Liver (tissue), 9 donors: ENCODE data around the gene NDUFAF5. TPM values are rescaled to one million over a fixed set of nuclear protein-coding genes. Genes with fewer than 3 reads are reported as not detected.

Experiments used
- DNase-seq: peaks from one replicate; pipeline ENCODE4 v3.0.0-alpha.2; 2017; ENCODE audit warnings: low spot score
- H3K27ac ChIP-seq, 2 donors: one replicate each; pipeline ENCODE4 v1.7.0; 2013; ENCODE audit warnings: inconsistent platforms in 2 of 2, low read length in 2 of 2, control low read depth in 1 of 2, low read depth in 1 of 2, mild to moderate bottlenecking in 1 of 2
- H3K27me3 ChIP-seq, 4 donors: one replicate each; pipeline versions ENCODE4 v1.6.1 to v1.7.0; 2013; ENCODE audit warnings: low read length in 3 of 4, inconsistent platforms in 1 of 4, mild to moderate bottlenecking in 1 of 4, moderate library complexity in 1 of 4; ENCODE audit not compliant: control insufficient read depth in 4 of 4, insufficient read depth in 4 of 4
- H3K36me3 ChIP-seq, 4 donors: one replicate each; pipeline versions ENCODE4 v1.6.1 to v1.7.0; 2013; ENCODE audit warnings: low read length in 3 of 4, mild to moderate bottlenecking in 3 of 4, low read depth in 1 of 4, moderate library complexity in 1 of 4; ENCODE audit not compliant: control insufficient read depth in 4 of 4, insufficient read depth in 3 of 4
- H3K4me1 ChIP-seq, 4 donors: one replicate each; pipeline versions ENCODE4 v1.6.1 to v1.7.0; 2013; ENCODE audit warnings: low read length in 3 of 4, mild to moderate bottlenecking in 3 of 4, moderate library complexity in 1 of 4; ENCODE audit not compliant: control insufficient read depth in 4 of 4, insufficient read depth in 4 of 4
- H3K4me3 ChIP-seq, 3 donors: one replicate each; pipeline versions ENCODE4 v1.6.1 to v1.7.0; 2013; ENCODE audit warnings: low read length in 3 of 3, control low read depth in 1 of 3, low read depth in 1 of 3, mild to moderate bottlenecking in 1 of 3
- H3K9ac ChIP-seq, 2 donors: one replicate each; pipeline ENCODE4 v1.7.0; 2013; ENCODE audit warnings: low read length in 2 of 2, mild to moderate bottlenecking in 2 of 2, moderate library complexity in 2 of 2, control low read depth in 1 of 2, low read depth in 1 of 2
- H3K9me3 ChIP-seq, 4 donors: one replicate each; pipeline versions ENCODE4 v1.6.1 to v1.7.0; 2013; ENCODE audit warnings: low read length in 3 of 4; ENCODE audit not compliant: control insufficient read depth in 4 of 4
- EGR1 ChIP-seq, 2 donors: IDR thresholded peaks; 2 replicates each; pipeline ENCODE4 v1.6.1; 2016 to 2018; ENCODE audit warnings: antibody characterized with exemption in 2 of 2, low read depth in 2 of 2
- FOXA1 ChIP-seq: IDR thresholded peaks from 2 replicates; pipeline ENCODE4 v1.6.1; 2016; ENCODE audit warnings: antibody characterized with exemption
- GABPA ChIP-seq, 2 donors: IDR thresholded peaks in 1 of 2; conservative IDR thresholded peaks in 1 of 2; 2 replicates each; pipeline ENCODE4 v1.6.1; 2016; ENCODE audit warnings: antibody characterized with exemption in 2 of 2, mild to moderate bottlenecking in 1 of 2, moderate library complexity in 1 of 2
- HNF4A ChIP-seq, 2 donors: conservative IDR thresholded peaks; 2 replicates each; pipeline ENCODE4 v1.6.1; 2016; ENCODE audit warnings: antibody characterized with exemption in 2 of 2, mild to moderate bottlenecking in 2 of 2
- HNF4G ChIP-seq: IDR thresholded peaks from 2 replicates; pipeline ENCODE4 v1.6.1; 2016; ENCODE audit warnings: antibody characterized with exemption
- JUND ChIP-seq, 2 donors: IDR thresholded peaks; 2 replicates each; pipeline ENCODE4 v1.6.1; 2016; ENCODE audit warnings: antibody characterized with exemption in 2 of 2
- NR2F2 ChIP-seq: IDR thresholded peaks from 2 replicates; pipeline ENCODE4 v1.6.1; 2016; ENCODE audit warnings: antibody characterized with exemption
- RAD21 ChIP-seq, 2 donors: IDR thresholded peaks; 2 replicates each; pipeline ENCODE4 v1.6.1; 2016; ENCODE audit warnings: antibody characterized with exemption in 2 of 2, mild to moderate bottlenecking in 2 of 2
- RXRA ChIP-seq, 2 donors: IDR thresholded peaks; 2 replicates each; pipeline ENCODE4 v1.6.1; 2017 to 2018; ENCODE audit warnings: antibody characterized with exemption in 2 of 2, mild to moderate bottlenecking in 1 of 2
- SP1 ChIP-seq: IDR thresholded peaks from 2 replicates; pipeline ENCODE4 v1.6.1; 2018; ENCODE audit warnings: antibody characterized with exemption, mild to moderate bottlenecking
- TAF1 ChIP-seq: conservative IDR thresholded peaks from 2 replicates; pipeline ENCODE4 v1.6.1; 2016; ENCODE audit warnings: antibody characterized with exemption, mild to moderate bottlenecking
- YY1 ChIP-seq: IDR thresholded peaks from 2 replicates; pipeline ENCODE4 v1.6.1; 2016; ENCODE audit warnings: antibody characterized with exemption, mild to moderate bottlenecking
- WGBS: extraction: QIAGEN DNeasy Blood & Tissue Kit; methylation state at CpG from one replicate; pipeline ENCODE4 v1.1.7; 2013; 5-methylcytosine and 5-hydroxymethylcytosine counted together
- polyA plus RNA-seq, 2 donors: library from polyadenylated mRNA; stranded (reverse) in 1 of 2; unstranded in 1 of 2; fragments of 200-250 nt in 1 of 2; fragments of >200 nt in 1 of 2; fragmentation: Nextera tagmentation in 1 of 2; extraction: Ambion mirVana in 1 of 2; gene quantifications; one replicate each; pipeline versions ENCODE4 v1.2.1 to v1.2.3, GENCODE V29; 2013 to 2015
- total RNA-seq, 2 donors: library from RNA; depleted of rRNA; stranded (reverse); fragments of >200 nt; gene quantifications; one replicate each; pipeline ENCODE4 v1.2.3, GENCODE V29; 2014
- TF ChIP-seq, protein P1 (sequence below): fragments of 150-350 bp; IDR thresholded peaks from 2 replicates; pipeline ENCODE4 v1.5.1; 2017; ENCODE audit warnings: improper control_type of control experiment, low read depth, low read length; ENCODE audit not compliant: missing input control
- TF ChIP-seq, protein P2 (sequence below): IDR thresholded peaks from 2 replicates; pipeline ENCODE4 v1.6.1; 2016; ENCODE audit warnings: antibody characterized with exemption
- TF ChIP-seq, protein P3 (sequence below): IDR thresholded peaks from 2 replicates; pipeline ENCODE4 v1.6.1; 2016; ENCODE audit warnings: antibody characterized with exemption
- TF ChIP-seq, protein P4 (sequence below): IDR thresholded peaks from 2 replicates; pipeline ENCODE4 v1.6.1; 2016; ENCODE audit warnings: antibody characterized with exemption, mild to moderate bottlenecking
- donor health status: healthy.
- donor health status: healthy.
- donor health status: healthy.
- donor health status: healthy.
- donor health status: healthy.

NDUFAF5 gene
- total and polyA plus RNA-seq, 4 donors: 6.6 to 15.9 (median 12.3) TPM

DNA sequence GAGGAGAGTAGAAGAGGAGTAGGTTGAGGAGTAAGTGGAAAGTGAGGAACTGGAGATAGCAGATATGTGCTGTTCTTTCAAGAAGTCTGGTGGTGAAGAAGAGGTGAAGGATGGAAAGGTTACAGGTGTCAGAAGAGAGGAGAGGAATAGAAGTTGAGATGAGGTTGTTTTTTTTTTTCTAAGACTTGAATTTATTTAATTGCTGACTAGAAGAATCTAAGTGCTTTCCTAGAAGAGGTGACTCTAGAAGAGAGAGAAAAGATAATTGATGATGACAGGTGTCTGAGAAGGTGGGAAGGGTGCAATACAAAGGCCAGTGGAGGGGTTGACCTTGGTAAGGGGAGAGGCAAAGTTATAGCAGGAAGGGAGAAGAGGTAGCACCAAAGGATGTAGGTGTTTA, 25.6 kb downstream of the NDUFAF5 start (continued):
- TF ChIP-seq FOXA1 (no peak), TAF1 (no peak), SP1 (no peak), HNF4A (conservative IDR thresholded peaks at IDR 0.05) (no peak), HNF4G (no peak)

DNA sequence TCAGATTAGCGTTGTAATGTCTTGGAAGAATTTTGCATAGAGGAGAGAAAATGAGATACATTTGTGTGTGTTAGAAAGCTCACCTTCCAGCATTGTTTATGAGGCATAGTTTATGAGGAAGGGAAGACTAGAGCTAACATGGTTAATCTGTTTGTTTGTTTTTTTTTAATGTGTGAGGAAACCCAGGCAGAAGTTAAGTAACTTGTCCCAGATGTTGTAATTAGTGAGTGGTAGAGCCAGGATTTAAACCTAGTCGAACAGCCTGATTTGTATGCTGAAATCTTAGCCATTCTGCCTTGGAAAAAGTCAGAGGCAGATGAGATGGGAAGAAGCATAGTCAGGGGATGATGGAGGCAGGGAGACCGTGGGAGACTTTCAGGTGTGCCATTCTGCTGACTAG, 29.1 kb downstream of the NDUFAF5 start:
- TF ChIP-seq, protein P1, sequence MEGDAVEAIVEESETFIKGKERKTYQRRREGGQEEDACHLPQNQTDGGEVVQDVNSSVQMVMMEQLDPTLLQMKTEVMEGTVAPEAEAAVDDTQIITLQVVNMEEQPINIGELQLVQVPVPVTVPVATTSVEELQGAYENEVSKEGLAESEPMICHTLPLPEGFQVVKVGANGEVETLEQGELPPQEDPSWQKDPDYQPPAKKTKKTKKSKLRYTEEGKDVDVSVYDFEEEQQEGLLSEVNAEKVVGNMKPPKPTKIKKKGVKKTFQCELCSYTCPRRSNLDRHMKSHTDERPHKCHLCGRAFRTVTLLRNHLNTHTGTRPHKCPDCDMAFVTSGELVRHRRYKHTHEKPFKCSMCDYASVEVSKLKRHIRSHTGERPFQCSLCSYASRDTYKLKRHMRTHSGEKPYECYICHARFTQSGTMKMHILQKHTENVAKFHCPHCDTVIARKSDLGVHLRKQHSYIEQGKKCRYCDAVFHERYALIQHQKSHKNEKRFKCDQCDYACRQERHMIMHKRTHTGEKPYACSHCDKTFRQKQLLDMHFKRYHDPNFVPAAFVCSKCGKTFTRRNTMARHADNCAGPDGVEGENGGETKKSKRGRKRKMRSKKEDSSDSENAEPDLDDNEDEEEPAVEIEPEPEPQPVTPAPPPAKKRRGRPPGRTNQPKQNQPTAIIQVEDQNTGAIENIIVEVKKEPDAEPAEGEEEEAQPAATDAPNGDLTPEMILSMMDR: no peak
- TF ChIP-seq FOXA1 (no peak), EGR1 (IDR thresholded peaks at IDR 0.05; ENCODE audit: low read depth in 2 of 2) (no peak), JUND (IDR thresholded peaks at IDR 0.05) (no peak), RAD21 (IDR thresholded peaks at IDR 0.05) (peak in 1 of 2 donors; percentile 4), NR2F2 (no peak), YY1 (no peak), GABPA (IDR thresholded peaks at IDR 0.05 in 1 of 2, conservative IDR thresholded peaks at IDR 0.05 in 1 of 2) (no peak), RXRA (IDR thresholded peaks at IDR 0.05) (peak in 1 of 2 donors; percentile 17), HNF4A (conservative IDR thresholded peaks at IDR 0.05) (no peak)
- TF ChIP-seq, protein P2, sequence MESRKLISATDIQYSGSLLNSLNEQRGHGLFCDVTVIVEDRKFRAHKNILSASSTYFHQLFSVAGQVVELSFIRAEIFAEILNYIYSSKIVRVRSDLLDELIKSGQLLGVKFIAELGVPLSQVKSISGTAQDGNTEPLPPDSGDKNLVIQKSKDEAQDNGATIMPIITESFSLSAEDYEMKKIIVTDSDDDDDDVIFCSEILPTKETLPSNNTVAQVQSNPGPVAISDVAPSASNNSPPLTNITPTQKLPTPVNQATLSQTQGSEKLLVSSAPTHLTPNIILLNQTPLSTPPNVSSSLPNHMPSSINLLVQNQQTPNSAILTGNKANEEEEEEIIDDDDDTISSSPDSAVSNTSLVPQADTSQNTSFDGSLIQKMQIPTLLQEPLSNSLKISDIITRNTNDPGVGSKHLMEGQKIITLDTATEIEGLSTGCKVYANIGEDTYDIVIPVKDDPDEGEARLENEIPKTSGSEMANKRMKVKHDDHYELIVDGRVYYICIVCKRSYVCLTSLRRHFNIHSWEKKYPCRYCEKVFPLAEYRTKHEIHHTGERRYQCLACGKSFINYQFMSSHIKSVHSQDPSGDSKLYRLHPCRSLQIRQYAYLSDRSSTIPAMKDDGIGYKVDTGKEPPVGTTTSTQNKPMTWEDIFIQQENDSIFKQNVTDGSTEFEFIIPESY: no peak
- TF ChIP-seq, protein P3, sequence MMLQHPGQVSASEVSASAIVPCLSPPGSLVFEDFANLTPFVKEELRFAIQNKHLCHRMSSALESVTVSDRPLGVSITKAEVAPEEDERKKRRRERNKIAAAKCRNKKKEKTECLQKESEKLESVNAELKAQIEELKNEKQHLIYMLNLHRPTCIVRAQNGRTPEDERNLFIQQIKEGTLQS: no peak
- TF ChIP-seq, protein P4, sequence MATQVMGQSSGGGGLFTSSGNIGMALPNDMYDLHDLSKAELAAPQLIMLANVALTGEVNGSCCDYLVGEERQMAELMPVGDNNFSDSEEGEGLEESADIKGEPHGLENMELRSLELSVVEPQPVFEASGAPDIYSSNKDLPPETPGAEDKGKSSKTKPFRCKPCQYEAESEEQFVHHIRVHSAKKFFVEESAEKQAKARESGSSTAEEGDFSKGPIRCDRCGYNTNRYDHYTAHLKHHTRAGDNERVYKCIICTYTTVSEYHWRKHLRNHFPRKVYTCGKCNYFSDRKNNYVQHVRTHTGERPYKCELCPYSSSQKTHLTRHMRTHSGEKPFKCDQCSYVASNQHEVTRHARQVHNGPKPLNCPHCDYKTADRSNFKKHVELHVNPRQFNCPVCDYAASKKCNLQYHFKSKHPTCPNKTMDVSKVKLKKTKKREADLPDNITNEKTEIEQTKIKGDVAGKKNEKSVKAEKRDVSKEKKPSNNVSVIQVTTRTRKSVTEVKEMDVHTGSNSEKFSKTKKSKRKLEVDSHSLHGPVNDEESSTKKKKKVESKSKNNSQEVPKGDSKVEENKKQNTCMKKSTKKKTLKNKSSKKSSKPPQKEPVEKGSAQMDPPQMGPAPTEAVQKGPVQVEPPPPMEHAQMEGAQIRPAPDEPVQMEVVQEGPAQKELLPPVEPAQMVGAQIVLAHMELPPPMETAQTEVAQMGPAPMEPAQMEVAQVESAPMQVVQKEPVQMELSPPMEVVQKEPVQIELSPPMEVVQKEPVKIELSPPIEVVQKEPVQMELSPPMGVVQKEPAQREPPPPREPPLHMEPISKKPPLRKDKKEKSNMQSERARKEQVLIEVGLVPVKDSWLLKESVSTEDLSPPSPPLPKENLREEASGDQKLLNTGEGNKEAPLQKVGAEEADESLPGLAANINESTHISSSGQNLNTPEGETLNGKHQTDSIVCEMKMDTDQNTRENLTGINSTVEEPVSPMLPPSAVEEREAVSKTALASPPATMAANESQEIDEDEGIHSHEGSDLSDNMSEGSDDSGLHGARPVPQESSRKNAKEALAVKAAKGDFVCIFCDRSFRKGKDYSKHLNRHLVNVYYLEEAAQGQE: no peak
- H3K36me3 ChIP-seq: peaks cover 9 to 60% (median 49%) of the 10 kb centered on the region in 4 donors
- H3K27me3 ChIP-seq: no peaks in the 10 kb centered on the region
- 70% methylated on average over 3 of the region's 3 CpGs for WGBS
- DNase-seq: no peak
- H3K4me1 ChIP-seq: peaks cover 0 to 19% (median 17%) of the 10 kb centered on the region in 4 donors
- H3K9me3 ChIP-seq: no peaks in the 10 kb centered on the region
- H3K27ac ChIP-seq: peak overlapping the region in 1 of 2 donors; percentile 48
- H3K4me3 ChIP-seq: no peak overlapping the region
- H3K9ac ChIP-seq: no peak overlapping the region
